Measurements from ENCODE around the gene UNC5A.

The UNC5A gene

DNA sequence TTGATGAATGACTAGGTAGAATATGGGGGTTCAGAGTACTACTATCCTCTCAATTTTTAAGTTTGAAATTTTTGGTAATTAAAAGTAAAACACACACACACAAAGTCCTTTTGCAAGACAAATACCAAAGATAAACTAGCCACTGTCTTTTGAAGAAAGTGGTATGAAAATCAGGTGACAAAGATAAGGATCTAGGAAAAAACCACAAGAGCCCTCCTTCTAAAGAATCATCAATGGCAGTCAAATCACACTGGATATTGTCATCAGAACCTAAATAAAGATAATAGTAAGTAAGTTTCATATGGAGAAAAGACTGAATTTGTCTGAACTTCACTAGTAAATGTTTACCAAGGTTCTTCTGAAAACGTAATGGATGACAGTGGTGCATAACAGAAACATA is 119.3 kb downstream of the UNC5A start:
- Histone ChIP-seq H3K9ac (ENCODE audit: low read length) (no peak overlapping the region), H3K27me3 (ENCODE audit: insufficient read depth, low read length) (no peaks in the 10 kb centered on the region), H2AFZ (ENCODE audit: insufficient read depth, low read length, poor library complexity) (no peak overlapping the region), H3K4me3 (ENCODE audit: low read depth, low read length) (no peak overlapping the region), H2BK12ac (ENCODE audit: low read length) (no peak overlapping the region), H3K4me2 (ENCODE audit: low read length) (no peak overlapping the region), H4K8ac (ENCODE audit: low read depth, low read length) (no peak overlapping the region), H3K79me1 (ENCODE audit: low read length) (no peaks in the 10 kb centered on the region), H2AK5ac (ENCODE audit: low read length) (no peak overlapping the region), H2BK120ac (ENCODE audit: insufficient read depth, low read length, poor library complexity) (no peak overlapping the region), H3K36me3 (ENCODE audit: control insufficient read depth in 1 of 2, insufficient read depth in 2 of 2, low read length in 2 of 2) (peaks cover 3 to 4% of the 10 kb centered on the region in 2 experiments), H4K91ac (ENCODE audit: low read depth, low read length) (no peak overlapping the region), H4K12ac (ENCODE audit: low read depth, low read length) (no peak overlapping the region), H3K4me1 (ENCODE audit: control insufficient read depth in 1 of 2, insufficient read depth in 2 of 2, low read length in 2 of 2) (no peaks in the 10 kb centered on the region), H3K9me3 (ENCODE audit: insufficient read depth, low read depth, low read length) (no peaks in the 10 kb centered on the region), H3K23ac (ENCODE audit: low read length) (no peak overlapping the region), H3K18ac (ENCODE audit: low read length) (no peak overlapping the region), H2BK5ac (ENCODE audit: low read depth, low read length, poor library complexity) (no peak overlapping the region), H3K27ac (ENCODE audit: low read depth, low read length) (no peak overlapping the region), H3K14ac (ENCODE audit: low read length) (no peak overlapping the region), H3K4ac (ENCODE audit: low read depth, low read length) (no peak overlapping the region), H3K79me2 (ENCODE audit: control insufficient read depth, insufficient read depth, low read length, poor library complexity) (no peaks in the 10 kb centered on the region)
- WGBS (ENCODE audit: extremely low coverage, insufficient coverage, insufficient read length) = no CpG with 5 or more reads among the region's 1 CpG
- peak in 1 of 2 donors; percentile 7 for DNase-seq

Measured in trophoblast cell (in vitro differentiated cells and primary cell).